ENCODE results near the gene CAPNS2. TPM values are rescaled to one million over a fixed set of nuclear protein-coding genes. Genes with fewer than 3 reads are reported as not detected.

The CAPNS2 gene
- total RNA-seq (2016; rRNA removed; fragmentation: Illumina TruSeq; extraction: Trizol) (0.29 TPM in 1 of 2 replicates, not detected in the other), polyA plus RNA-seq (2011; rRNA removed) (not detected in 2 replicates), polyA minus RNA-seq (2011; rRNA and poly(A)+ RNA removed; ENCODE audit: low replicate concordance) (0.14 and 0.58 TPM in 2 replicates), Bru-seq, nascent RNA (percentile 63 among the genes with signal in this experiment), BruChase-seq, experiment 1, labeled RNA remaining after a 6-hour chase (percentile 36 among the genes with signal in this experiment), BruChase-seq, experiment 2, labeled RNA remaining after a 2-hour chase (percentile 42 among the genes with signal in this experiment)
- total RNA-seq (2016; cell fraction: cytosol; rRNA removed; fragmentation: Illumina TruSeq; extraction: Trizol; ENCODE audit: low read depth), result not detected in 2 replicates
- total RNA-seq (2016; cell fraction: insoluble cytoplasmic fraction; rRNA removed; fragmentation: Illumina TruSeq; extraction: Trizol), result 0.17 TPM in 1 of 2 replicates, not detected in the other
- not detected in 2 replicates for total RNA-seq (2016; cell fraction: membrane; rRNA removed; fragmentation: Illumina TruSeq; extraction: Trizol)
- total RNA-seq (2016; cell fraction: nucleus; rRNA removed; fragmentation: Illumina TruSeq; extraction: Trizol), result 1.7 TPM in 2 replicates
- not detected in 2 replicates for polyA plus RNA-seq (2011; cell fraction: cytosol; rRNA removed)
- polyA plus RNA-seq (2011; cell fraction: nucleus; rRNA removed), result 0.34 and 0.50 TPM in 2 replicates
- polyA plus RNA-seq (2012), result 0.15 TPM in 1 of 2 replicates, not detected in the other
- polyA plus RNA-seq (2016; cell fraction: cytosol; fragmentation: Illumina TruSeq; extraction: Trizol; ENCODE audit: low read depth), result not detected in 2 replicates
- not detected in 2 replicates for polyA plus RNA-seq (2016; cell fraction: insoluble cytoplasmic fraction; fragmentation: Illumina TruSeq; extraction: Trizol; ENCODE audit: low read depth)
- not detected in 2 replicates for polyA plus RNA-seq (2016; cell fraction: membrane; fragmentation: Illumina TruSeq; extraction: Trizol; ENCODE audit: low read depth)
- not detected in 2 replicates for polyA plus RNA-seq (2016; cell fraction: nucleus; fragmentation: Illumina TruSeq; extraction: Trizol; ENCODE audit: insufficient read depth, low read depth)
- polyA minus RNA-seq (2011; cell fraction: cytosol; rRNA and poly(A)+ RNA removed), result not detected in 2 replicates
- 5.7 TPM in 2 replicates for polyA minus RNA-seq (2011; cell fraction: nucleus; rRNA and poly(A)+ RNA removed)
- long read RNA-seq, experiment 1, result 0 reads
- long read RNA-seq, experiment 2, result 0 reads

DNA sequence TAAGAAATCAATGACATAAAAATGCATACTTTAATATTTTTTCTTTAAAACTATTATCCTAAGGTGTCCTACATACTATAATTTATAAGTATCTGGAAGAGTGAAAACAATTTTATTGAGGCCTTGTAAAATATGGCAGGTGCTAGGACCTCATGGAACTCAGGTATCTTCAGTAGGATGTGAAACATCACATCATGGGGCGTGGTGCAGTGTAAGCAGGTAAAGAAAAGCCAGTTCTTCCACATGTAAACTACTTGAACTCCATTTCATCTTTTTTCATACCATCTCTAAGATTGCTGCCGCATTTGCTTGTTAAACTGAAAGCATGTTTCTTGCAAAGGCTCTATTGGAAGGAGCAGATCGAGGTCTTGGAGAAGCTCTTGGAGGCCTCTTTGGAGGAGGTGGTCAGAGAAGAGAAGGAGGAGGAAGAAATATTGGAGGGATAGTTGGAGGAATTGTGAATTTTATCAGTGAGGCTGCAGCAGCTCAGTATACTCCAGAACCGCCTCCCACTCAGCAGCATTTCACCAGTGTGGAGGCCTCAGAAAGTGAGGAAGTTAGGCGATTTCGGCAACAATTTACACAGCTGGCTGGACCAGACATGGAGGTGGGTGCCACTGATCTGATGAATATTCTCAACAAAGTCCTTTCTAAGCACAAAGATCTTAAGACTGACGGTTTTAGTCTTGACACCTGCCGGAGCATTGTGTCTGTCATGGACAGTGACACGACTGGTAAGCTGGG is at the start of gene CAPNS2:
CAPNS2 (plus strand) TSS at position 253 of the 744 bp plus-strand sequence; CDS start at position 326, 73 bp downstream.
- WGBS (ENCODE audit: low lambda C conversion rate), result 89% methylated on average over 9 of the region's 9 CpGs
- BruUV-seq (replicated peaks), result no TSS peak
- Histone ChIP-seq H2AFZ (ENCODE audit: low read length) (no peak within 1 kb of the TSS), H3K27ac (ENCODE audit: extremely low read length, insufficient read depth, low read length) (no peak within 1 kb of the TSS), H3K79me2 (ENCODE audit: insufficient read depth, low read length) (no peaks in the 10 kb centered on the region), H4K20me1 (ENCODE audit: insufficient read depth, low read length) (no peaks in the 10 kb centered on the region), H3K27me3 (ENCODE audit: control insufficient read depth in 1 of 2, insufficient read depth in 2 of 2, low read length in 2 of 2) (no peaks in the 10 kb centered on the region), H3K9ac (ENCODE audit: insufficient read depth, low read depth, low read length) (no peak within 1 kb of the TSS), H3K4me3 (replicated peaks in 1 of 3; ENCODE audit: insufficient read depth in 1 of 3, low read depth in 2 of 3, low read length in 3 of 3) (no peak within 1 kb of the TSS), H3K9me3 (ENCODE audit: low read length) (no peaks in the 10 kb centered on the region), H3K36me3 (replicated peaks in 1 of 2; ENCODE audit: control insufficient read depth in 1 of 2, insufficient read depth in 2 of 2, low read length in 2 of 2) (peaks cover 0 to 1% of the 10 kb centered on the region in 2 experiments; a peak in 1 of 5 replicates), H3K4me2 (ENCODE audit: low read depth, low read length) (no peak within 1 kb of the TSS), H3K4me1 (ENCODE audit: insufficient read depth, low read length) (peaks cover 21% of the 10 kb centered on the region)
- ChIA-PET POLR2A (no interaction called here), CTCF (ENCODE audit: low intra/inter-chr PET ratio, low total read pairs) (no interaction called here)
- TF ChIP-seq, protein P1, sequence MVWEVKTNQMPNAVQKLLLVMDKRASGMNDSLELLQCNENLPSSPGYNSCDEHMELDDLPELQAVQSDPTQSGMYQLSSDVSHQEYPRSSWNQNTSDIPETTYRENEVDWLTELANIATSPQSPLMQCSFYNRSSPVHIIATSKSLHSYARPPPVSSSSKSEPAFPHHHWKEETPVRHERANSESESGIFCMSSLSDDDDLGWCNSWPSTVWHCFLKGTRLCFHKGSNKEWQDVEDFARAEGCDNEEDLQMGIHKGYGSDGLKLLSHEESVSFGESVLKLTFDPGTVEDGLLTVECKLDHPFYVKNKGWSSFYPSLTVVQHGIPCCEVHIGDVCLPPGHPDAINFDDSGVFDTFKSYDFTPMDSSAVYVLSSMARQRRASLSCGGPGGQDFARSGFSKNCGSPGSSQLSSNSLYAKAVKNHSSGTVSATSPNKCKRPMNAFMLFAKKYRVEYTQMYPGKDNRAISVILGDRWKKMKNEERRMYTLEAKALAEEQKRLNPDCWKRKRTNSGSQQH (CRISPR knock-in tag; IDR thresholded peaks at IDR 0.05; ENCODE audit: low read depth), result no peak
- TF ChIP-seq CENPX (CRISPR knock-in tag; IDR thresholded peaks at IDR 0.05), result no peak
- TF ChIP-seq ZNF253 (CRISPR knock-in tag; IDR thresholded peaks at IDR 0.05; ENCODE audit: borderline replicate concordance), result no peak
- TF ChIP-seq THAP8 (CRISPR knock-in tag; IDR thresholded peaks at IDR 0.05; ENCODE audit: borderline replicate concordance), result no peak
- no peak for TF ChIP-seq TFAP4 (IDR thresholded peaks at IDR 0.05; ENCODE audit: borderline replicate concordance, low read depth)
- no peak for TF ChIP-seq ZNF672 (CRISPR knock-in tag; IDR thresholded peaks at IDR 0.05)
- no peak for TF ChIP-seq ARID5B (CRISPR knock-in tag; IDR thresholded peaks at IDR 0.05)
- TF ChIP-seq ZSCAN25 (CRISPR knock-in tag; IDR thresholded peaks at IDR 0.05), result no peak
- TF ChIP-seq ZNF567 (CRISPR knock-in tag; IDR thresholded peaks at IDR 0.05; ENCODE audit: borderline replicate concordance), result no peak
- no peak for FAIRE-seq
- in situ Hi-C loops (cut with HindIII; ENCODE audit: extremely low pct_ligation_motif_present, low pct_unique_long_range_greater_than_20kb) (no loop called here), intact Hi-C loops (cut with micrococcal nuclease; ENCODE audit: unreplicated experiment) (no loop called here)
- ATAC-seq, result no peak
- DNase-seq (ENCODE audit: low spot score), result no peak
